Astrocyte (in vitro differentiated cells and primary cell): ENCODE results near the gene CORO6.

Source experiments
- CTCF ChIP-seq: IDR thresholded peaks from 2 replicates; pipeline ENCODE4 v1.5.1; 2011; ENCODE audit warnings: low read depth, mild to moderate bottlenecking, inconsistent platforms, low read length, moderate library complexity; ENCODE audit not compliant: insufficient read depth
- EZH2 ChIP-seq: IDR thresholded peaks from 2 replicates; pipeline ENCODE4 v1.6.1; 2012; ENCODE audit warnings: mild to moderate bottlenecking, low read length, inconsistent platforms; ENCODE audit not compliant: insufficient read depth

GRCh38 chr17:29569245-29569950, 53.3 kb downstream of the CORO6 start:
- no peak for TF ChIP-seq CTCF
- no peak for TF ChIP-seq EZH2
